ENCODE data around the gene ZBTB7B.
"Not testable (repeated sequence)": the region's sequence is repeated elsewhere in the genome, so short reads cannot be mapped to it uniquely, and the experiment has no call there.

The ZBTB7B gene

GRCh38 chr1:154986736-154987135 is 15.9 kb upstream of the ZBTB7B start:
- in situ Hi-C loops (cut with MboI; ENCODE audit: low sequenced_read_pairs): not testable (repeated sequence)

GRCh38 chr1:154987326-154987725 is 15.3 kb upstream of the ZBTB7B start:
- in situ Hi-C loops (cut with MboI; ENCODE audit: low sequenced_read_pairs): no loop called here

- in situ Hi-C loops (cut with MboI; ENCODE audit: low sequenced_read_pairs): no loop called here
Observed at GRCh38 chr1:154988058-154988954, 14.3 kb upstream of the ZBTB7B start.

- in situ Hi-C loops (cut with MboI; ENCODE audit: low sequenced_read_pairs): no loop called here
Observed at GRCh38 chr1:154989195-154989860, 13.3 kb upstream of the ZBTB7B start.

GRCh38 chr1:154990276-154990675 is 12.3 kb upstream of the ZBTB7B start:
- in situ Hi-C loops (cut with MboI; ENCODE audit: low sequenced_read_pairs): no loop called here

- in situ Hi-C loops (cut with MboI; ENCODE audit: low sequenced_read_pairs): no loop called here
Observed at GRCh38 chr1:154992721-154993571, 9.7 kb upstream of the ZBTB7B start.

GRCh38 chr1:154993572-154994268 is 8.9 kb upstream of the ZBTB7B start, which contains the start of gene LENEP:
LENEP (plus strand) TSS chr1:154993586; CDS start chr1:154993608, 22 bp downstream.
- in situ Hi-C loops (cut with MboI; ENCODE audit: low sequenced_read_pairs): no loop called here

- in situ Hi-C loops (cut with MboI; ENCODE audit: low sequenced_read_pairs): no loop called here
Observed at GRCh38 chr1:154994269-154994587, 8.4 kb upstream of the ZBTB7B start.

GRCh38 chr1:154994591-154994990 is 8.0 kb upstream of the ZBTB7B start:
- in situ Hi-C loops (cut with MboI; ENCODE audit: low sequenced_read_pairs): no loop called here

GRCh38 chr1:154995301-154995983 is 7.2 kb upstream of the ZBTB7B start:
- in situ Hi-C loops (cut with MboI; ENCODE audit: low sequenced_read_pairs): not testable (repeated sequence)

GRCh38 chr1:154996966-154997701 is 5.5 kb upstream of the ZBTB7B start:
- in situ Hi-C loops (cut with MboI; ENCODE audit: low sequenced_read_pairs): no loop called here

GRCh38 chr1:154998201-154998780 is 4.3 kb upstream of the ZBTB7B start:
- in situ Hi-C loops (cut with MboI; ENCODE audit: low sequenced_read_pairs): no loop called here

- in situ Hi-C loops (cut with MboI; ENCODE audit: low sequenced_read_pairs): no loop called here
Observed at GRCh38 chr1:154998818-154999570, 3.6 kb upstream of the ZBTB7B start.

- in situ Hi-C loops (cut with MboI; ENCODE audit: low sequenced_read_pairs): no loop called here
Observed at GRCh38 chr1:154999571-155000410, 2.8 kb upstream of the ZBTB7B start.

GRCh38 chr1:155000411-155000725 is 2.2 kb upstream of the ZBTB7B start:
- in situ Hi-C loops (cut with MboI; ENCODE audit: low sequenced_read_pairs): no loop called here

GRCh38 chr1:155000726-155001424 is 1.7 kb upstream of the ZBTB7B start:
- in situ Hi-C loops (cut with MboI; ENCODE audit: low sequenced_read_pairs): no loop called here

- in situ Hi-C loops (cut with MboI; ENCODE audit: low sequenced_read_pairs): no loop called here
Observed at GRCh38 chr1:155001425-155001674, 1.3 kb upstream of the ZBTB7B start.

Data from HL-60/S4 treated with retinoic acid at 250 ng/mL for 4 days and 3 days (cell line).